Osteocyte (in vitro differentiated cells): ENCODE measurements around the gene ZBTB4. TPM values are rescaled to one million over a fixed set of nuclear protein-coding genes. Genes with fewer than 3 reads are reported as not detected.
A peak's percentile ranks its signal among the peaks of the same experiment; 100 is the strongest.

Experiments used
- DNase-seq: peaks from one replicate; pipeline ENCODE4 v3.0.0; 2021; ENCODE audit warnings: mixed read lengths; ENCODE audit not compliant: unreplicated experiment; ENCODE audit errors: extremely low spot score
- H3K27ac Mint-ChIP-seq: one replicate; pipeline ENCODE4 v1.8.0; 2021; ENCODE audit warnings: mild to moderate bottlenecking, mixed read lengths; ENCODE audit not compliant: unreplicated experiment
- H3K27me3 Mint-ChIP-seq: one replicate; pipeline ENCODE4 v1.8.0; 2021; ENCODE audit warnings: mixed read lengths; ENCODE audit not compliant: unreplicated experiment
- H3K36me3 Mint-ChIP-seq: one replicate; pipeline ENCODE4 v1.8.0; 2021; ENCODE audit warnings: mixed read lengths; ENCODE audit not compliant: unreplicated experiment
- H3K4me1 Mint-ChIP-seq: one replicate; pipeline ENCODE4 v1.8.0; 2021; ENCODE audit warnings: mixed read lengths; ENCODE audit not compliant: unreplicated experiment
- H3K4me3 Mint-ChIP-seq: one replicate; pipeline ENCODE4 v1.8.0; 2021; ENCODE audit warnings: mild to moderate bottlenecking, moderate library complexity, mixed read lengths; ENCODE audit not compliant: unreplicated experiment
- H3K9me3 Mint-ChIP-seq: one replicate; pipeline ENCODE4 v1.8.0; 2021; ENCODE audit warnings: mixed read lengths; ENCODE audit not compliant: unreplicated experiment
- CTCF ChIP-seq: fragments of 200-600 bp; sonication (generic); IDR thresholded peaks from 2 replicates; pipeline ENCODE4 v1.5.0; 2021; ENCODE audit warnings: antibody characterized with exemption, mild to moderate bottlenecking, moderate library complexity
- total RNA-seq: library from RNA; stranded (reverse); gene quantifications from 2 replicates; pipeline ENCODE4 v1.2.1, GENCODE V29; 2021

ZBTB4 gene
- total RNA-seq, 1 donor from 2014 or later, result 49.7 TPM

GRCh38 chr17:7468290-7468689 lies 11.1 kb downstream of the ZBTB4 start:
- Mint-ChIP-seq H3K27ac (no peak overlapping the region), H3K27me3 (no peaks in the 10 kb centered on the region), H3K36me3 (peaks cover 12% of the 10 kb centered on the region), H3K9me3 (no peaks in the 10 kb centered on the region), H3K4me1 (peaks cover 2% of the 10 kb centered on the region), H3K4me3 (no peak overlapping the region)
- DNase-seq, result no peak
- no peak for TF ChIP-seq CTCF

GRCh38 chr17:7467498-7467897 lies 11.9 kb downstream of the ZBTB4 start:
- no peaks in the 10 kb centered on the region for H3K27me3 Mint-ChIP-seq
- H3K36me3 Mint-ChIP-seq, result peaks cover 12% of the 10 kb centered on the region
- peaks cover 2% of the 10 kb centered on the region for H3K4me1 Mint-ChIP-seq
- no peak overlapping the region for H3K4me3 Mint-ChIP-seq
- no peaks in the 10 kb centered on the region for H3K9me3 Mint-ChIP-seq
- no peak for DNase-seq
- H3K27ac Mint-ChIP-seq, result peak overlapping the region; percentile 70
- no peak for TF ChIP-seq CTCF

- Mint-ChIP-seq H3K4me3 (no peak overlapping the region), H3K9me3 (no peaks in the 10 kb centered on the region), H3K36me3 (peaks cover 12% of the 10 kb centered on the region), H3K27ac (peak overlapping the region; percentile 70), H3K27me3 (no peaks in the 10 kb centered on the region), H3K4me1 (no peaks in the 10 kb centered on the region)
- no peak for DNase-seq
- TF ChIP-seq CTCF, result no peak
Measured at GRCh38 chr17:7466639-7467341, 12.6 kb downstream of the ZBTB4 start.

GRCh38 chr17:7466318-7466638 lies 13.2 kb downstream of the ZBTB4 start:
- H3K27me3 Mint-ChIP-seq, result no peaks in the 10 kb centered on the region
- H3K36me3 Mint-ChIP-seq, result peaks cover 13% of the 10 kb centered on the region
- no peak for TF ChIP-seq CTCF
- no peak overlapping the region for H3K27ac Mint-ChIP-seq
- no peaks in the 10 kb centered on the region for H3K9me3 Mint-ChIP-seq
- no peak overlapping the region for H3K4me3 Mint-ChIP-seq
- H3K4me1 Mint-ChIP-seq, result no peaks in the 10 kb centered on the region
- DNase-seq, result no peak

- no peaks in the 10 kb centered on the region for H3K27me3 Mint-ChIP-seq
- no peaks in the 10 kb centered on the region for H3K9me3 Mint-ChIP-seq
- no peaks in the 10 kb centered on the region for H3K4me1 Mint-ChIP-seq
- no peak overlapping the region for H3K27ac Mint-ChIP-seq
- TF ChIP-seq CTCF, result no peak
- H3K4me3 Mint-ChIP-seq, result no peak overlapping the region
- peaks cover 16% of the 10 kb centered on the region for H3K36me3 Mint-ChIP-seq
- DNase-seq, result no peak
Measured at GRCh38 chr17:7465597-7466275, 13.7 kb downstream of the ZBTB4 start.
